Measurements from ENCODE around the gene LDLRAD4. TPM values are rescaled to one million over a fixed set of nuclear protein-coding genes. Genes with fewer than 3 reads are reported as not detected.

LDLRAD4 gene
- total RNA-seq, 1 donor from 2014 or later = 1.4 TPM

GRCh38 chr18:13280070-13280795 is 61.7 kb downstream of the LDLRAD4 start:
- Mint-ChIP-seq H3K4me1 (peaks cover 22% of the 10 kb centered on the region), H3K36me3 (ENCODE audit: low read depth) (peaks cover 5% of the 10 kb centered on the region), H3K9me3 (peaks cover 3% of the 10 kb centered on the region), H3K27ac (ENCODE audit: unreplicated experiment) (no peak overlapping the region), H3K4me3 (no peak overlapping the region), H3K27me3 (ENCODE audit: low read depth) (no peaks in the 10 kb centered on the region)
- no peak for TF ChIP-seq CTCF (conservative IDR thresholded peaks at IDR 0.05)
- DNase-seq (ENCODE audit: low read depth, low spot score) = no peak

GRCh38 chr18:13281406-13281805 is 62.8 kb downstream of the LDLRAD4 start:
- Mint-ChIP-seq H3K9me3 (peaks cover 3% of the 10 kb centered on the region), H3K4me3 (no peak overlapping the region), H3K4me1 (peaks cover 22% of the 10 kb centered on the region), H3K36me3 (ENCODE audit: low read depth) (peaks cover 5% of the 10 kb centered on the region), H3K27me3 (ENCODE audit: low read depth) (no peaks in the 10 kb centered on the region), H3K27ac (ENCODE audit: unreplicated experiment) (no peak overlapping the region)
- TF ChIP-seq CTCF (conservative IDR thresholded peaks at IDR 0.05) = no peak
- DNase-seq (ENCODE audit: low read depth, low spot score) = no peak

- H3K36me3 Mint-ChIP-seq (ENCODE audit: low read depth) = peaks cover 5% of the 10 kb centered on the region
- H3K4me1 Mint-ChIP-seq = peaks cover 22% of the 10 kb centered on the region
- no peak for DNase-seq (ENCODE audit: low read depth, low spot score)
- H3K27ac Mint-ChIP-seq (ENCODE audit: unreplicated experiment) = no peak overlapping the region
- no peak for TF ChIP-seq CTCF (conservative IDR thresholded peaks at IDR 0.05)
- H3K27me3 Mint-ChIP-seq (ENCODE audit: low read depth) = no peaks in the 10 kb centered on the region
- H3K4me3 Mint-ChIP-seq = no peak overlapping the region
- peaks cover 3% of the 10 kb centered on the region for H3K9me3 Mint-ChIP-seq
Observed at GRCh38 chr18:13283746-13284145, 65.2 kb downstream of the LDLRAD4 start.

- DNase-seq (ENCODE audit: low read depth, low spot score) = no peak
- no peak overlapping the region for H3K27ac Mint-ChIP-seq (ENCODE audit: unreplicated experiment)
- no peak overlapping the region for H3K4me3 Mint-ChIP-seq
- peaks cover 3% of the 10 kb centered on the region for H3K9me3 Mint-ChIP-seq
- TF ChIP-seq CTCF (conservative IDR thresholded peaks at IDR 0.05) = no peak
- H3K27me3 Mint-ChIP-seq (ENCODE audit: low read depth) = no peaks in the 10 kb centered on the region
- peaks cover 5% of the 10 kb centered on the region for H3K36me3 Mint-ChIP-seq (ENCODE audit: low read depth)
- H3K4me1 Mint-ChIP-seq = peaks cover 20% of the 10 kb centered on the region
Observed at GRCh38 chr18:13284330-13285027, 65.9 kb downstream of the LDLRAD4 start.

- Mint-ChIP-seq H3K27me3 (ENCODE audit: low read depth) (no peaks in the 10 kb centered on the region), H3K4me3 (no peak overlapping the region), H3K4me1 (peaks cover 6% of the 10 kb centered on the region), H3K27ac (ENCODE audit: unreplicated experiment) (no peak overlapping the region), H3K9me3 (peaks cover 3% of the 10 kb centered on the region), H3K36me3 (ENCODE audit: low read depth) (peaks cover 5% of the 10 kb centered on the region)
- no peak for TF ChIP-seq CTCF (conservative IDR thresholded peaks at IDR 0.05)
- no peak for DNase-seq (ENCODE audit: low read depth, low spot score)
Observed at GRCh38 chr18:13285874-13286273, 67.3 kb downstream of the LDLRAD4 start.

Data from neural crest cell (in vitro differentiated cells).